Measurements from ENCODE around the gene ERC1.
"Not testable (repeated sequence)": the region's sequence is repeated elsewhere in the genome, so short reads cannot be mapped to it uniquely, and the experiment has no call there.

Gene ERC1

DNA sequence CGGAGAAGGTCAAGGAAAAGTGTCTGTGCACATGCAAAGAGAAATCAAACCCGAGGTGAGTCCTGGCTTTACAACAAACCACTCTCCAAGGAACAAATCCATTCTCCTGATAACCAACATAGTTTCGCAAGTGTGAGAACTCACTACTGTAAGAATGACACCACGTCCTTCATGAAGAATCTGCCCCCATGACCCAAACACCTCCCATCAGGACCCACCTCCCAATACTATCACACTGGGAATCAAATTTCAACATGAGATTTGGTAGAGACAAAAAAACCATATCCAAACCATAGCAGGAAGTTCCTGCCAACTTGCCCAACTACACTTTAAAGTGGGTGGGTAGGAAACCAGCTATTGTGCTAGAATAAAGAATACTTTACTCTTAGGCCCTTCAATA lies 2.4 kb upstream of the ERC1 start:
- FAIRE-seq, result no peak

DNA sequence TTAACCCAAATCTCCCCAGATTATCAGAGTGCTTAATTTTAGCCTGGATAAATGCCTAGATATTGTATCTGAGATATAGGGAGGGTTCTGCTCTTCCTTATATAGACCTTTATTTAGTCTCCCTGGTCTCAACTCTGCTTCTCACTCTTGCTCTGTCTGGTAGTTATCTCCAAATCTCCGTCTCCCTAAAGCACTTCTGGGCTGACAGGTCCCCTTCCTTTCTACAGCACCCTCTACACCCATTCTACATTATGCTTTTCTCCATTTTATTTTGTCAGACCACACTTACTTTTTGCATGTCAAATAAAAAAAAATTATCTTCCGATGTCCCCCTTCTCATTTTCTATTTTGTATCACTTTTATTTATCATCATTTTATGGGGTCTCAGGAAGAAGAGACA lies 2.0 kb upstream of the ERC1 start:
- no peak for FAIRE-seq

GRCh38 chr12:989751-990660 lies 1.0 kb upstream of the ERC1 start:
- no peak for FAIRE-seq

GRCh38 chr12:991350-992333 lies 619 bp downstream of the ERC1 start:
- no peak for FAIRE-seq

DNA sequence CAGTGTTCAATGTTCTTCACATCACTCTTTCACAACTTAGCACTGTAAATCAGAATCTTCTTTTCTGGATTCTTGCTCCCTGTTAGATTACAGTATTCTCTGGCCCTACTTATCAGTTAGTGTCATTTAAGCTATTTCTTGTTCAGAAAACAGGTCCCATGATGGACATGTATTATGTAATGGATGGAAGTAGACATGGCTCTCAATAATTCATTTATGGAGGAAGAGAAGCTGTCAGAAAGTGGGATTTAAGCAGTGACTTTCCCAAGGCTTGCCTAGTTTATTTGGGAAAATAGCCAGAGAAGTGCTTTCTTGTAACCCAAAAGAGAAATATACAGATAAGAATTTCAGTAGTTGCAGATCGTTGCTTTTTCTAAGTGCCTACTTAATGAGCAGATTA lies 1.6 kb downstream of the ERC1 start:
- no peak for FAIRE-seq

GRCh38 chr12:996881-997280 lies 5.9 kb downstream of the ERC1 start:
- FAIRE-seq, result no peak

- FAIRE-seq, result no peak
Observed at GRCh38 chr12:997505-997904, 6.5 kb downstream of the ERC1 start.

GRCh38 chr12:998020-998874 lies 7.2 kb downstream of the ERC1 start:
- FAIRE-seq, result no peak

GRCh38 chr12:999736-1000135 lies 8.7 kb downstream of the ERC1 start:
- not testable (repeated sequence) for FAIRE-seq

GRCh38 chr12:1001507-1001906 lies 10.5 kb downstream of the ERC1 start:
- no peak for FAIRE-seq

DNA sequence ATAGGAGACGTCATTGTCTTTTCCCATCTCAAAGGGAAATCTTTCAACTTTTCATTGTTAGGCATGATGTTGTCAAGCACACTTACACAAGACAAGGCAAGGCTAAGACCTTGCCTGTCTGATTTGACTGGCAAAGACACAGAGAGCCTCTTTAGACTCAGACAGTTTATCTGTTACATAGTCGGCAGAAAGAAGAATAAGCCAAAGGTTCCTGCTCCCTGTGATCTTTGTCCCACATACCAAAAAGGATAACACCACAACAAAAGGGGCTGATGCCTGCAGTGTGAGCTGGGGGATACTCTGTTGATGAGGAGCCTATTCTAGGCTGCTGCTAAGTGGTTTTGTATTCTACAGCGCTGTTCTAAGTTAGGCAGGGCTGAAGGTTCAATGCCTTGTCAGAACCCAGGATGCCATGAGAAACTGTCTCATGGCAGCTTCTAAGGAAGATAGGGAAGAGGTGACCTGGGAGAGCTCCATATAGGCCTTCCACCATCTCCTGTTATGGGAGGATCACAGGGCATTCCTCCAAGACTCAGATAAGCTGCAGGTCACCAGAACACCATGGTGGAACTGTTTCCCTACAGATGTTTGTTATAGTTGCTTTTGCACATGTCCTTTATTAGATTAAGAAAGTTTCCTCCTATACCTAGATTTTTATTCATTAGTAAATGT lies 12.7 kb downstream of the ERC1 start:
- no peak for FAIRE-seq

- FAIRE-seq, result no peak
Observed at GRCh38 chr12:1006255-1006654, 15.2 kb downstream of the ERC1 start.

DNA sequence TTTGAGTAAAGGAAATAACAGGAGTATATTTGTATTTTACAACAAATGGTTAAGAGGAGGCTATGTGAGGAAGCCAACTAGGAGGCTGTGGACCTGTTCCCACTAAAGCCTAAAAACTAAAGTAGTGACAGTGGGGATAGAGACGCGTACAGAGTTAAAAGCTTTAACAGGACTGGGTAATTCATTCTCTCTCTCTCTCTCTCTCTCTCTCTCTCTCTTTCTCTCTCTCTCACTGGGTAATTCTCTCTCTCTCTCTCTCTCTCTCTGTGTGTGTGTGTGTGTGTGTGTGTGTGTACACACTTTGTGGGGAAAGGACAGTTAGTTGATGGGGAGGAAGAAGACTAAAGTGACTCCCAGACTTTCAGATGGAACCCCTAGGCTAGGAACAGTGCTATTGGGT lies 16.3 kb downstream of the ERC1 start:
- no peak for FAIRE-seq

DNA sequence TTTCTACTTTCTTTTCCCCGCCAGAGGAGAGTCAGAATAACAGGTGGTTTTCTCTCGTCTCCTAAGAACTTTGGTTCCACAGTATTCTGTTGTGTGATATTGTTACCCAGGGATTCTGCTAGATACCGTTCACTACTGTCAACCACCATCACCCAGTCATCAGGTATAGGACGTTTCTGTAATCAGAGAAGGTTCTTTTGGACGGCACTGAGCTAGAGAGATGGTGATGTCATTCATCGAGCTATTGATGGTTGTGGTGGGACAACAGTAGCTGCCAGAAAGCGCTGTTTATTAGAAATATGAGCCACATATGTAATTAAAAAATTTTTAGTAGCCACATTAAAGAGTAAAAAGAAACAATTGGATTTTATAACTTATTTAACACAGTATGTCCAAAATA lies 17.0 kb downstream of the ERC1 start:
- no peak for FAIRE-seq

DNA sequence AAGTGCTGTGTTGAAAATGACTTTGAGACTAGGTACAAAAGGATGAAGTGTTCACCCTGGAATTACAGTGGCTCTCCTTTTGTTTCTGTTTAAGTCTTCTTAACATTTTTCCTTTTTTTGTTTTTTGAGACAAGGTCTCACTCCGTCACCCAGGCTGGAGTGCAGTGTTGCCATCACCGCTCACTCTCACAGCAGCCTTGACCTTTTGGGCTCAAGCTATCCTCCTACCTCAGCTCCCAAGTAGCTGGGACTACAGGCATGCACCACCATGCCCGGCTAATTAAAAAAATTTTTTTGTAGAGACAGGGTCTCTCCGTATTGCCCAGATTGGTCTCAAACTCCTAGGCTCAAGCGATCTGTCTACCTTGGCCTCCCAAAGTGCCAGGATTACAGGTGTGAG lies 20.1 kb downstream of the ERC1 start:
- FAIRE-seq, result no peak

- no peak for FAIRE-seq
Observed at GRCh38 chr12:1013618-1014489, 22.8 kb downstream of the ERC1 start.

GRCh38 chr12:1019283-1019682 lies 28.3 kb downstream of the ERC1 start:
- no peak for FAIRE-seq

DNA sequence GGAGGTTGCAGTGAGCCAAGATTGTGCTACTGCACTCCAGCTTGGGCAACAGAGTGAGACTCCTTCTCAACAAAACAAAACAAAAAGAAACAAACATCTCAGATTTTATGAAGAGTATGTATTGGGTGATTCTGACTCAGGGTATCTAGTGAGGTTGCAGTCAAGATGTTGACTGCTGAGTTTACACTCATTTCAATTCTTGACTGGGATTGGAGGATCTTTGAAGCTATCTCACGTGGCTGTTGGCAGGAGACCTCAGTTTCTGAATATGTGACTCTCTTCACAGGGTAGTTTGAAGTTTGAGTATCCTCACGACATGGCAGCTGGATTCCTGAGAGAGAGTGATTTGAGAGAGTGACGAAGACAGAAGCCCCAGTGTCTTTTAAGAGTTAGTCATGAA lies 29.4 kb downstream of the ERC1 start:
- FAIRE-seq, result no peak

- no peak for FAIRE-seq
Observed at GRCh38 chr12:1022032-1022970, 31.3 kb downstream of the ERC1 start.

DNA sequence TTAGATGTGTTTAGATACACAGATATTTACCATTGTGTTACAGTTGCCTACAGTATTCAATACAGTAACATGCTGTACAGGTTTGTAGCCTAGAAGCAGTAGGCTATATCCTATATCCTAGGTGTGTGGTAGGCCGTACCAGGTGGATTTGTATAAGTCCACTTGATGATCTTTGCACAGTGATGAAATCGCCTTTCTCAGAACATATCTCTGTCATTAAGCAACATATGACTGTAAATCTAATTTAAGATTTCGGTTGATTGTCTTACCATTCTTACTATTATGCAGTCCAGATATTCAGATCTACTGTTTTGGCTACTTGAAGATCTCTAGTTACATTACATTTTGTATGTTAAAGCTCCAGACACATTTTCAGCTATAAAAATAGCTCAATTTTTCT lies 39.8 kb downstream of the ERC1 start:
- FAIRE-seq, result no peak

Measured in endometrium (tissue), 2 donors.